ENCODE results near the gene PAFAH1B1. TPM values are rescaled to one million over a fixed set of nuclear protein-coding genes. Genes with fewer than 3 reads are reported as not detected.

Gene PAFAH1B1
- total and polyA plus RNA-seq, 2 donors (not counting 1 experiment from before 2014, with no cell fraction given), result 41.4 to 170 TPM

DNA sequence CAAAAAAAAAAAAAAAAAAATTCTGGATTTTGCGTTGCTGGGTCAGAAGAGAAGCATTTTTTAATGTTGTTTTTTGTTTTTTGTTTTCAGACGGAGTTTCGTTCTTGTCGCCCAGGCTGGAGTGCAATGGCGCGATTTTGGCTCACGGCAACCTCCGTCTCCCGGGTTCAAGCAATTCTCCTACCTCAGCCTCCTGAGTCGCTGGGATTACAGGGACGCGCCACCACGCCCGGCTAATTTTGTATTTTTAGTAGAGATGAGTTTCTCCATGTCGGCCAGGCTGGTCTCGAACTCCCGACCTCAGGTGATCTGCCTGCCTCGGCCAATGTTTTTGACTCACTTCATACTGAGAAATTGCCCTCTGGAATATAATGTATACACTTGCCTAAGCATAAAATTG, 11.0 kb upstream of the PAFAH1B1 start:
- Histone ChIP-seq H3K4me1 (ENCODE audit: control insufficient read depth in 2 of 2, insufficient read depth in 2 of 2, low read length in 2 of 2) (no peaks in the 10 kb centered on the region), H3K27me3 (replicated peaks in 1 of 4; ENCODE audit: control extremely low read depth in 1 of 4, control insufficient read depth in 3 of 4, insufficient read depth in 4 of 4, low read length in 3 of 4) (peaks cover 0 to 7% (median 0%) of the 10 kb centered on the region in 4 experiments), H3K4me3 (ENCODE audit: control extremely low read depth in 1 of 5, extremely low read depth in 1 of 5, insufficient read depth in 1 of 5, low read depth in 2 of 5, low read length in 4 of 5) (no peak overlapping the region), H2AFZ (ENCODE audit: insufficient read depth, low read depth, low read length, poor library complexity, severe bottlenecking) (no peak overlapping the region), H3K36me3 (replicated peaks in 1 of 2; ENCODE audit: control extremely low read depth in 1 of 2, control insufficient read depth in 1 of 2, extremely low read depth in 1 of 2, insufficient read depth in 2 of 2, low read length in 1 of 2) (no peaks in the 10 kb centered on the region), H3K9me3 (ENCODE audit: control extremely low read depth in 1 of 3, control insufficient read depth in 2 of 3, insufficient read depth in 1 of 3, low read length in 2 of 3) (no peaks in the 10 kb centered on the region), H3K9ac (ENCODE audit: low read length) (no peak overlapping the region), H3K4me2 (replicated peaks; ENCODE audit: low read depth, low read length, poor library complexity, severe bottlenecking) (no peak overlapping the region), H3K27ac (ENCODE audit: low read length in 2 of 2) (no peak overlapping the region), H3K79me2 (ENCODE audit: control insufficient read depth, insufficient read depth, low read length) (no peaks in the 10 kb centered on the region), H4K20me1 (ENCODE audit: control insufficient read depth, insufficient read depth, low read length, poor library complexity, severe bottlenecking) (no peaks in the 10 kb centered on the region)
- Mint-ChIP-seq H3K27ac (no peak overlapping the region), H3K4me3 (no peak overlapping the region), H3K4me1 (no peaks in the 10 kb centered on the region), H3K27me3 (peaks cover 9% of the 10 kb centered on the region), H3K9me3 (ENCODE audit: insufficient read depth) (no peaks in the 10 kb centered on the region)
- no peak for ATAC-seq (ENCODE audit: low read depth)
- DNase-seq, result no peak
- intact Hi-C loops (cut with micrococcal nuclease), result no loop called here
- TF ChIP-seq EZH2 (IDR thresholded peaks at IDR 0.05; ENCODE audit: borderline replicate concordance, insufficient read depth, low read depth, low read length, poor library complexity, severe bottlenecking), result no peak
- TF ChIP-seq, protein P1, sequence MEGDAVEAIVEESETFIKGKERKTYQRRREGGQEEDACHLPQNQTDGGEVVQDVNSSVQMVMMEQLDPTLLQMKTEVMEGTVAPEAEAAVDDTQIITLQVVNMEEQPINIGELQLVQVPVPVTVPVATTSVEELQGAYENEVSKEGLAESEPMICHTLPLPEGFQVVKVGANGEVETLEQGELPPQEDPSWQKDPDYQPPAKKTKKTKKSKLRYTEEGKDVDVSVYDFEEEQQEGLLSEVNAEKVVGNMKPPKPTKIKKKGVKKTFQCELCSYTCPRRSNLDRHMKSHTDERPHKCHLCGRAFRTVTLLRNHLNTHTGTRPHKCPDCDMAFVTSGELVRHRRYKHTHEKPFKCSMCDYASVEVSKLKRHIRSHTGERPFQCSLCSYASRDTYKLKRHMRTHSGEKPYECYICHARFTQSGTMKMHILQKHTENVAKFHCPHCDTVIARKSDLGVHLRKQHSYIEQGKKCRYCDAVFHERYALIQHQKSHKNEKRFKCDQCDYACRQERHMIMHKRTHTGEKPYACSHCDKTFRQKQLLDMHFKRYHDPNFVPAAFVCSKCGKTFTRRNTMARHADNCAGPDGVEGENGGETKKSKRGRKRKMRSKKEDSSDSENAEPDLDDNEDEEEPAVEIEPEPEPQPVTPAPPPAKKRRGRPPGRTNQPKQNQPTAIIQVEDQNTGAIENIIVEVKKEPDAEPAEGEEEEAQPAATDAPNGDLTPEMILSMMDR (IDR thresholded peaks at IDR 0.05), result no peak
- ChIA-PET POLR2A (no interaction called here), CTCF (no interaction called here)
- WGBS (ENCODE audit: insufficient coverage), result 100% methylated on average over 7 of the region's 18 CpGs

DNA sequence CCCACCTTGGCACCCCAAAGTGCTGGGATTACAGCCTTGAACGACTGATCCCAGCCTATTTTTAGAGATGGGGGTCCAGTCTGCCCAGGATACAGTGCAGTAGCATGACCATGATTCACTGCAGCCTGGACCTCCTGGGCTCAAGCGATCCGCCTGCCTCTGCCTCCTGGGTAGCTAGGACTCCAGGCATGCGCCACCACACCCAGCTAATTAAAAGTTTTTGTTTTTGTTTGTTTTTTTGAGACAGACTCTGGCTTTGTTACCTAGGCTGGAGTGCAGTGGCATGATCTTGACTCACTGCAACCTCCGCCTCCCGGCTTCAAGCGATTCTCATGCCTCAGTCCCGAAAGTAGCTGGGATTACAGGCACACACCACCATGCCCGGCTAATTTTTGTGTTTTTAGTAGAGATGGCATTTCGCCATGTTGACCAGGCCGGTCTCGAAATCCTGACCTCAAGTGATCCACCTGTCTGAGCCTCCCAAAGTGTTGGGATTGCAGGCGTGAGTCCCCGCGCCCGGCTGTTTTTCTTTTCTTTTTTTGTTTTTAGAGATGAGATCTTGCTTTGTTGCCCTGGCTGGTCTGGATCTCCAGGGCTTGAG, 2.3 kb upstream of the PAFAH1B1 start:
- Mint-ChIP-seq H3K27ac (no peak overlapping the region), H3K27me3 (no peaks in the 10 kb centered on the region), H3K9me3 (ENCODE audit: insufficient read depth) (no peaks in the 10 kb centered on the region), H3K4me1 (peaks cover 18% of the 10 kb centered on the region), H3K4me3 (no peak overlapping the region)
- 93% methylated on average over 10 of the region's 16 CpGs for WGBS (ENCODE audit: insufficient coverage)
- intact Hi-C loops (cut with micrococcal nuclease), result loop anchor here (5.0 kb wide), 1 partner anchor 1076 kb away; the partner anchor contains the start of genes EMC6 and TAX1BP3
- DNase-seq, result no peak
- Histone ChIP-seq H3K4me2 (replicated peaks; ENCODE audit: low read depth, low read length, poor library complexity, severe bottlenecking) (no peak overlapping the region), H4K20me1 (ENCODE audit: control insufficient read depth, insufficient read depth, low read length, poor library complexity, severe bottlenecking) (peaks cover 23% of the 10 kb centered on the region), H3K36me3 (replicated peaks in 1 of 2; ENCODE audit: control extremely low read depth in 1 of 2, control insufficient read depth in 1 of 2, extremely low read depth in 1 of 2, insufficient read depth in 2 of 2, low read length in 1 of 2) (no peaks in the 10 kb centered on the region), H3K27me3 (replicated peaks in 1 of 4; ENCODE audit: control extremely low read depth in 1 of 4, control insufficient read depth in 3 of 4, insufficient read depth in 4 of 4, low read length in 3 of 4) (peaks cover 0 to 2% (median 0%) of the 10 kb centered on the region in 4 experiments), H2AFZ (ENCODE audit: insufficient read depth, low read depth, low read length, poor library complexity, severe bottlenecking) (no peak overlapping the region), H3K27ac (ENCODE audit: low read length in 2 of 2) (no peak overlapping the region), H3K79me2 (ENCODE audit: control insufficient read depth, insufficient read depth, low read length) (peaks cover 33% of the 10 kb centered on the region), H3K9ac (ENCODE audit: low read length) (no peak overlapping the region), H3K9me3 (ENCODE audit: control extremely low read depth in 1 of 3, control insufficient read depth in 2 of 3, insufficient read depth in 1 of 3, low read length in 2 of 3) (no peaks in the 10 kb centered on the region), H3K4me1 (ENCODE audit: control insufficient read depth in 2 of 2, insufficient read depth in 2 of 2, low read length in 2 of 2) (peaks cover 18 to 20% of the 10 kb centered on the region in 2 donors), H3K4me3 (ENCODE audit: control extremely low read depth in 1 of 5, extremely low read depth in 1 of 5, insufficient read depth in 1 of 5, low read depth in 2 of 5, low read length in 4 of 5) (no peak overlapping the region)
- TF ChIP-seq, protein P1 (IDR thresholded peaks at IDR 0.05), result no peak
- TF ChIP-seq EZH2 (IDR thresholded peaks at IDR 0.05; ENCODE audit: borderline replicate concordance, insufficient read depth, low read depth, low read length, poor library complexity, severe bottlenecking), result no peak
- CTCF ChIA-PET, result no interaction called here
- no peak for ATAC-seq (ENCODE audit: low read depth)
- POLR2A ChIA-PET, result no interaction called here

All from B cell (primary cell).